Ishikawa (cell line): ENCODE data around the gene RPN1.

ENCODE experiments used
- CEBPB ChIP-seq: IDR thresholded peaks from 2 replicates; pipeline ENCODE4 v1.6.1; 2012
- CREB1 ChIP-seq: IDR thresholded peaks from 2 replicates; pipeline ENCODE4 v1.6.1; 2012; ENCODE audit warnings: low read depth
- EGR1 ChIP-seq: IDR thresholded peaks from 2 replicates; pipeline ENCODE4 v1.6.1; 2012
- EP300 ChIP-seq: IDR thresholded peaks from 2 replicates; pipeline ENCODE4 v1.6.1; 2012; ENCODE audit warnings: borderline replicate concordance
- FOXM1 ChIP-seq: IDR thresholded peaks from 2 replicates; pipeline ENCODE4 v1.6.1; 2012; ENCODE audit warnings: low read depth, borderline replicate concordance
- NFIC ChIP-seq: IDR thresholded peaks from 2 replicates; pipeline ENCODE4 v1.6.1; 2012
- RAD21 ChIP-seq: IDR thresholded peaks from 2 replicates; pipeline ENCODE4 v1.6.1; 2012; ENCODE audit warnings: low read depth
- REST ChIP-seq: IDR thresholded peaks from 2 replicates; pipeline ENCODE4 v1.6.1; 2012; ENCODE audit warnings: low read depth, mild to moderate bottlenecking
- TAF1 ChIP-seq: IDR thresholded peaks from 2 replicates; pipeline ENCODE4 v1.6.1; 2012; ENCODE audit warnings: low read depth, mild to moderate bottlenecking
- TCF12 ChIP-seq: IDR thresholded peaks from 2 replicates; pipeline ENCODE4 v1.6.1; 2012; ENCODE audit warnings: low read depth
- TEAD4 ChIP-seq: IDR thresholded peaks from 2 replicates; pipeline ENCODE4 v1.6.1; 2012
- YY1 ChIP-seq: IDR thresholded peaks from 2 replicates; pipeline ENCODE4 v1.6.1; 2012; ENCODE audit warnings: low read depth
- ZBTB7A ChIP-seq: IDR thresholded peaks from 2 replicates; pipeline ENCODE4 v1.6.1; 2012; ENCODE audit warnings: low read depth
- TF ChIP-seq, protein P1 (sequence below): IDR thresholded peaks from 2 replicates; pipeline ENCODE4 v1.6.1; 2012
- TF ChIP-seq, protein P2 (sequence below): IDR thresholded peaks from 2 replicates; pipeline ENCODE4 v1.6.1; 2012

The RPN1 gene

DNA sequence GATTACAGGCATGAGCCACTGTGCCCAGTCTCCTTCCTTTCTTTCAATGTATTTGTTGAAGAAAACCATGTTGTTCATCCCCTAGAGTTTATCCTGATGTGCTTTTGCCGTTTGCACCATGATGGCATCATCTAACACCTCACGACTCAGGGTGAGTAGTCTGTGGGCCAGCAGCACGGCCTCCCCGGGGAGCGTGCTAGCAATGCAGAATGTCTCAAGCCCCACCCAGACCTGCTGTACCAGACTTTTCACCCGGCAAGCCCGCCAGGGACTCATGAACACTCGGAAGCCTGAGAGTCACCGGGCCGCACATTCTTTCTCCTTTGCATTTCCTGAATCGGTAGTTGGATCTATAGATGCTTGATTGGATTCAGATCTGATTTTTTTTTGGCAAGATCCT lies 64.6 kb downstream of the RPN1 start:
- TF ChIP-seq TAF1, result no peak
- no peak for TF ChIP-seq REST
- no peak for TF ChIP-seq CREB1

DNA sequence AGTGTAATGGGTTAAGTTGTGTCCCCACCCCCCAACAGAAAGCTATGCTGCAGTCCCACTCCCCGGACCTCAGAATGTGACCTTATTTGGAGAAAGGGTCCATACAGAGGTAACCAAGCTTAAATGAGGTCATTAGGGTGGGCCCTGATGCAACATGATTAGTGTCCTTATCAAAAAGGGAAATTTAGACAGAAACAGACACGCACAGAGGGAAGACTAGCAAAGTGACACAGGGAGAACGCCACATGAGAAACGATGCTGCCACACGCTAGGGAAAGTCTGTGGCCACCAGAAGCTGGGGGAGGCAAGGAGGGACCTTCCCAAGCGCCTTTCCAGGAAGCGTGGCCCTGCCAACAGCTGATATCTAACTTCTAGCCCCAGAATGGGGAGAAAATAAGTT lies 65.4 kb downstream of the RPN1 start:
- TF ChIP-seq, protein P1, sequence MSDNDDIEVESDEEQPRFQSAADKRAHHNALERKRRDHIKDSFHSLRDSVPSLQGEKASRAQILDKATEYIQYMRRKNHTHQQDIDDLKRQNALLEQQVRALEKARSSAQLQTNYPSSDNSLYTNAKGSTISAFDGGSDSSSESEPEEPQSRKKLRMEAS, result no peak
- TF ChIP-seq TEAD4, result no peak

DNA sequence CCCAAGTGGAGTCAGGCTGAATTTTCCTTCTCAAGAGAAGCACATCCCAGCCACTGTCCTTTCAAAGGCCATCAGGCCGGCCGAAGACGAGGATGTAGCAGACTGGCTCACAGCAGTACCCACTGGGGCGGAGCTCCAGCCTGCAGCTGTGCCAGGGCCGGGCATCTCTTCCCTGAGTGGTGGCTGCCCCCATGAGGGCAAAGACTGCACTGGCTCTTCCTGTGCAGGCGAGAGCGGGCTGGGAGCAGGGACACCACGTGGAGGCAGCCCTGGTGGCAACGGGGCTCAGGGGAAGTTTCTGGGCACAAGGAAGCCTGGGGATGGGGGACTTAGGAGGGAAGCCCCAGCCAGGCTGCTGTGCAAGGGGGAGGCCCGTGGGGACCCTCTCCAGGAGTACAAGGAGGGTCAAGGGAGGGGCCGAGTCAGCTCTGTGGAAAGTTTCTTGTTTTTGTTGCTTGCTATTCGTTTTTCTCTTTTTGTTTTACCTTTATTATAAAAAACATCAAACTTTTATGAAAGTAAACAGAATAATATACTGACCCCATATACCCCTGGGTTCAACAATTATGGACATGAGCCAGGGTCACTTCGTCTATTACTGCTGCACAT lies 66.1 kb downstream of the RPN1 start:
- TF ChIP-seq NFIC, result peak; percentile 57
- TF ChIP-seq, protein P2, sequence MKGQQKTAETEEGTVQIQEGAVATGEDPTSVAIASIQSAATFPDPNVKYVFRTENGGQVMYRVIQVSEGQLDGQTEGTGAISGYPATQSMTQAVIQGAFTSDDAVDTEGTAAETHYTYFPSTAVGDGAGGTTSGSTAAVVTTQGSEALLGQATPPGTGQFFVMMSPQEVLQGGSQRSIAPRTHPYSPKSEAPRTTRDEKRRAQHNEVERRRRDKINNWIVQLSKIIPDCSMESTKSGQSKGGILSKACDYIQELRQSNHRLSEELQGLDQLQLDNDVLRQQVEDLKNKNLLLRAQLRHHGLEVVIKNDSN, result peak; percentile 87
- peak; percentile 98 for TF ChIP-seq RAD21
- TF ChIP-seq, protein P1, result peak; percentile 93
- TF ChIP-seq TAF1, result no peak
- TF ChIP-seq CEBPB, result no peak

DNA sequence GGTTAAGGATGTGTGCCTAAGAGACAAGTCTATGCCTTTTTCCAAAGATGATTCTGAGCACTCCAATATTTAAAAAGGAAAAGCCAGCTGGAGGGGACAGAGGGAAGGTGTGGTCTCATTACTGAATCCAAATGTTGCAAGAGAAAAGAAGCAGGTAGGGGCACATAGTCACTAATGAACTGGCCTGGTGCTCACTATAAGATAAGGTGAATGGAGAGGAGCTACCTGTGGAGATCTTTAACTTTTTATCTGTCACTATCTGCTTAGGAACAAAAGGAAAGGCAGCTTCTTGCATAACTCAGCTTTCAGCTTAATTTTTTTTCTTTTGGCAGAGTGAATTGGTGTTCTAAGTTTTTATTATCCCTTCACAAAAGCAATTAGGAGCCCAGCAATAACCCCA lies 69.1 kb downstream of the RPN1 start:
- TF ChIP-seq ZBTB7A, result no peak
- TF ChIP-seq TAF1, result no peak

DNA sequence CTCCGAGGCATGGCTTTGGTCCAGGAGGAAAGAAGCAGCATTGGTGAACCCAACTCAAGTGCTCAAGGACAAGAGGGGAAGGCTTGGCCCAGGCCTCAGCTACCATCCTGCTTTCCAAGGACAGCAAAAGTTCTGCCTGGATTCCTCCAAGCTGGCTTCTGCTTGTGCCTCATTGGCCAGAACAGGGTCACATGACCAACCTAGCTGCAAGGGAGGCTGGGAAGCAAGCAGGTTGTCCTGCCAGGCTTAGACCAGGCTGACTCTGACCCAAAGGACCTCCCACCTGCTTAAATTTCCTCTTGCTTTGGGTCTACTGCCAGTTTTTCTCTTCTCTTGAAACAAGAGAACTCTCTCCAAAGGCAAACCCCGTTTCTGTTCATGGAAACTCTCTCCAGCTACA lies 70.7 kb downstream of the RPN1 start:
- TF ChIP-seq REST, result no peak
- TF ChIP-seq, protein P2, result peak; percentile 75

DNA sequence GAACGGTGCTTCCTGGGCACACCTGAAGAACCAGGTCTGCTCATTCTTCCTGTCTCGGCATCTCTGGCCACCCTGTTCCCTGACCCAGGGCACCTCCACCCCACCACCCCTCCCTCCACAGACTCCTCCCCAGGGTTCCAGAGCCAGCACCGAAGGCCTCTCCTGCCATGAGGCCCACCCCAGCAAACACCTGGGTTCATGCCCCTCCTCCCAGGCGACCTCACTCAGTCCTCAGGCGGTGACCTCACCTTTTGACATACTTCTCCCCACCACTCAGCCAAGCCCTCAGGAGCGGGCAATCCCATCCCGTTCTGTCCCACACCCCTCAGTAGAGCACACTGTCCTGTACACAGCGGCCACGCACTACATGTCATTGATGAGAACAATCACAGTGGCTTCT lies 72.3 kb downstream of the RPN1 start:
- TF ChIP-seq REST, result no peak
- no peak for TF ChIP-seq CEBPB
- TF ChIP-seq, protein P1, result no peak
- TF ChIP-seq EGR1, result no peak
- no peak for TF ChIP-seq TCF12
- TF ChIP-seq NFIC, result no peak
- TF ChIP-seq, protein P2, result no peak
- no peak for TF ChIP-seq CREB1
- no peak for TF ChIP-seq FOXM1
- no peak for TF ChIP-seq TAF1
- no peak for TF ChIP-seq TEAD4
- TF ChIP-seq YY1, result no peak
- no peak for TF ChIP-seq EP300
- TF ChIP-seq RAD21, result no peak
- no peak for TF ChIP-seq ZBTB7A
